NCI-H1092 (cell line): ENCODE data around the gene TLCD4.
"Not testable (repeated sequence)": the region's sequence is repeated elsewhere in the genome, so short reads cannot be mapped to it uniquely, and the experiment has no call there.

ENCODE experiments used
- DNase-seq: peaks from one replicate; lab custom pipeline; 2025; lab: John Stamatoyannopoulos, UW

TLCD4 gene

GRCh38 chr1:95117207-95118066, at the start of gene TLCD4:
TSS of gene TLCD4 (plus strand) at chr1:95117355. CDS start at chr1:95143902, 26,547 bp downstream.
- DNase-seq: peak; percentile 39

GRCh38 chr1:95067568-95067967, 49.6 kb upstream of the TLCD4 start:
- no peak for DNase-seq

- DNase-seq: no peak
Measured at GRCh38 chr1:95068956-95069709, 48.0 kb upstream of the TLCD4 start.

GRCh38 chr1:95069710-95070093, 47.5 kb upstream of the TLCD4 start:
- DNase-seq: no peak

- no peak for DNase-seq
Measured at GRCh38 chr1:95071539-95071938, 45.6 kb upstream of the TLCD4 start.

GRCh38 chr1:95072117-95072516, 45.0 kb upstream of the TLCD4 start:
- DNase-seq: no peak

GRCh38 chr1:95072532-95073419, 44.4 kb upstream of the TLCD4 start, which contains the start of gene ALG14:
TSS of gene ALG14 (minus strand) at chr1:95072951. CDS start at chr1:95072898, 53 bp downstream.
- DNase-seq: peak; percentile 91

GRCh38 chr1:95073446-95073845, 43.7 kb upstream of the TLCD4 start:
- DNase-seq: no peak

- no peak for DNase-seq
Measured at GRCh38 chr1:95076034-95076433, 41.1 kb upstream of the TLCD4 start.

GRCh38 chr1:95080446-95080845, 36.7 kb upstream of the TLCD4 start:
- no peak for DNase-seq

- DNase-seq: no peak
Measured at GRCh38 chr1:95080879-95081278, 36.3 kb upstream of the TLCD4 start.

- DNase-seq: no peak
Measured at GRCh38 chr1:95084317-95085176, 32.6 kb upstream of the TLCD4 start.

- DNase-seq: no peak
Measured at GRCh38 chr1:95085376-95085775, 31.8 kb upstream of the TLCD4 start.

GRCh38 chr1:95086949-95087533, 30.1 kb upstream of the TLCD4 start:
- DNase-seq: no peak

GRCh38 chr1:95088303-95088702, 28.9 kb upstream of the TLCD4 start:
- DNase-seq: no peak

- DNase-seq: no peak
Measured at GRCh38 chr1:95089650-95090287, 27.4 kb upstream of the TLCD4 start.

- not testable (repeated sequence) for DNase-seq
Measured at GRCh38 chr1:95091290-95091689, 25.9 kb upstream of the TLCD4 start.

GRCh38 chr1:95092891-95093290, 24.3 kb upstream of the TLCD4 start:
- DNase-seq: not testable (repeated sequence)

- DNase-seq: no peak
Measured at GRCh38 chr1:95093296-95093695, 23.9 kb upstream of the TLCD4 start.

- DNase-seq: no peak
Measured at GRCh38 chr1:95094923-95095322, 22.2 kb upstream of the TLCD4 start.
